ENCODE data around the gene TBX6.
"Not testable (repeated sequence)": the region's sequence is repeated elsewhere in the genome, so short reads cannot be mapped to it uniquely, and the experiment has no call there.

Gene TBX6

GRCh38 chr16:30041841-30042240 lies 49.9 kb downstream of the TBX6 start:
- DNase-seq (ENCODE audit: low spot score) = no peak
- TF ChIP-seq CTCF (IDR thresholded peaks at IDR 0.05; ENCODE audit: borderline replicate concordance, control extremely low read depth, extremely low read depth, insufficient read depth, missing control alignments) = no peak
- in situ Hi-C loops (cut with MboI; ENCODE audit: low sequenced_read_pairs, unreplicated experiment) = no loop called here

- DNase-seq (ENCODE audit: low spot score); in situ Hi-C loops (cut with MboI; ENCODE audit: low sequenced_read_pairs, unreplicated experiment): not testable (repeated sequence)
Measured at GRCh38 chr16:30040690-30041089, 51.0 kb downstream of the TBX6 start.

GRCh38 chr16:30040221-30040620 lies 51.5 kb downstream of the TBX6 start:
- in situ Hi-C loops (cut with MboI; ENCODE audit: low sequenced_read_pairs, unreplicated experiment) = no loop called here
- no peak for TF ChIP-seq CTCF (IDR thresholded peaks at IDR 0.05; ENCODE audit: borderline replicate concordance, control extremely low read depth, extremely low read depth, insufficient read depth, missing control alignments)
- DNase-seq (ENCODE audit: low spot score) = no peak
